Natural killer cell (primary cell): ENCODE results near the gene MUCL3. TPM values are rescaled to one million over a fixed set of nuclear protein-coding genes. Genes with fewer than 3 reads are reported as not detected.

Experiments
- ATAC-seq, 3 donors: fragments of 150-1000 bp in 2 of 3; fragments of 200-7000 bp in 1 of 3; cut with Tn5 transposase; 1 replicate in 1 of 3; 2 replicates in 2 of 3; pipeline ENCODE4 v1.10.0; 2021; ENCODE audit warnings: mild to moderate bottlenecking in 2 of 3, moderate library complexity in 2 of 3
- DNase-seq, 2 donors: peaks; one replicate each; pipeline versions ENCODE4 v3.0.0 to v3.0.0-alpha.2; 2013 to 2021; ENCODE audit warnings: mixed read lengths in 1 of 2
- H3K27ac ChIP-seq: one replicate; pipeline ENCODE4 v1.5.1; 2013; ENCODE audit warnings: mild to moderate bottlenecking, low read length
- H3K27me3 ChIP-seq: one replicate; pipeline ENCODE4 v1.6.1; 2013; ENCODE audit warnings: low read length; ENCODE audit not compliant: control insufficient read depth, insufficient read depth
- H3K36me3 ChIP-seq: one replicate; pipeline ENCODE4 v1.6.1; 2013; ENCODE audit warnings: low read length; ENCODE audit not compliant: control insufficient read depth, insufficient read depth
- H3K4me1 ChIP-seq: one replicate; pipeline ENCODE4 v1.6.1; 2013; ENCODE audit warnings: low read length; ENCODE audit not compliant: control insufficient read depth, insufficient read depth
- H3K4me3 ChIP-seq: one replicate; pipeline ENCODE4 v1.5.1; 2013; ENCODE audit warnings: low read length
- H3K9me3 ChIP-seq: one replicate; pipeline ENCODE4 v1.6.1; 2013; ENCODE audit warnings: low read length; ENCODE audit not compliant: control insufficient read depth, insufficient read depth
- H3K27ac Mint-ChIP-seq, 2 donors: one replicate each; pipeline ENCODE4 v1.8.0; 2022; ENCODE audit warnings: mild to moderate bottlenecking in 2 of 2, mixed read lengths in 2 of 2, moderate library complexity in 1 of 2
- H3K27me3 Mint-ChIP-seq, 2 donors: one replicate each; pipeline ENCODE4 v1.8.0; 2022; ENCODE audit warnings: low read depth in 2 of 2, mixed read lengths in 2 of 2
- H3K36me3 Mint-ChIP-seq: one replicate; pipeline ENCODE4 v1.8.0; 2022; ENCODE audit warnings: mixed read lengths
- H3K4me1 Mint-ChIP-seq, 2 donors: one replicate each; pipeline ENCODE4 v1.8.0; 2022; ENCODE audit warnings: mixed read lengths in 2 of 2
- H3K4me3 Mint-ChIP-seq: one replicate; pipeline ENCODE4 v1.8.0; 2022; ENCODE audit warnings: mild to moderate bottlenecking, moderate library complexity, mixed read lengths
- H3K9me3 Mint-ChIP-seq, 2 donors: one replicate each; pipeline ENCODE4 v1.8.0; 2022; ENCODE audit warnings: mixed read lengths in 2 of 2
- CTCF ChIP-seq: fragments of 200-600 bp; IDR thresholded peaks from one replicate; pipeline ENCODE4 v1.8.0; 2022; ENCODE audit warnings: antibody characterized with exemption
- WGBS: methylation state at CpG from one replicate; pipeline ENCODE4 v1.1.7; 2013; ENCODE audit warnings: missing lambda C conversion rate; ENCODE audit not compliant: insufficient coverage; 5-methylcytosine and 5-hydroxymethylcytosine counted together
- intact Hi-C: fragments of 100-400 bp; cut with micrococcal nuclease; formaldehyde crosslinking; loops from one replicate; pipeline ENCODE4 v1.14.2; 2022
- total RNA-seq, 4 donors: library from RNA; stranded (reverse); fragments of 120-200 nt in 1 of 4; gene quantifications; one replicate each; pipeline versions ENCODE4 v1.2.3 to v1.2.4, GENCODE V29; 2013 to 2022

MUCL3 gene
- total RNA-seq, 3 donors from 2014 or later (not counting 1 experiment from before 2014, with no cell fraction given), result not detected

GRCh38 chr6:30912746-30913520 lies 27.8 kb upstream of the MUCL3 start:
- H3K4me1 ChIP-seq, result peaks cover 23% of the 10 kb centered on the region
- H3K9me3 ChIP-seq, result no peaks in the 10 kb centered on the region
- over 99% methylated on average over 8 of the region's 8 CpGs for WGBS
- H3K27me3 ChIP-seq, result no peaks in the 10 kb centered on the region
- H3K36me3 ChIP-seq, result peaks cover 19% of the 10 kb centered on the region
- DNase-seq, result no peak
- Mint-ChIP-seq H3K27ac (peak overlapping the region; percentile 4 to 41), H3K4me3 (peak overlapping the region; percentile 93), H3K9me3 (no peaks in the 10 kb centered on the region), H3K27me3 (no peaks in the 10 kb centered on the region), H3K36me3 (peaks cover 6% of the 10 kb centered on the region), H3K4me1 (peaks cover 29 to 46% of the 10 kb centered on the region in 2 donors)
- ATAC-seq, result no peak
- no peak overlapping the region for H3K4me3 ChIP-seq
- no peak for TF ChIP-seq CTCF
- H3K27ac ChIP-seq, result no peak overlapping the region
- intact Hi-C loops, result loop anchor here (10.0 kb wide), 1 partner anchor 172 kb away; no protein-coding TSS in a partner anchor

GRCh38 chr6:30913721-30914075 lies 27.1 kb upstream of the MUCL3 start:
- Histone ChIP-seq H3K36me3 (peaks cover 22% of the 10 kb centered on the region), H3K27ac (no peak overlapping the region), H3K9me3 (no peaks in the 10 kb centered on the region), H3K27me3 (no peaks in the 10 kb centered on the region), H3K4me1 (peaks cover 18% of the 10 kb centered on the region), H3K4me3 (peak overlapping the region; percentile 65)
- peak overlapping the region; percentile 93 for H3K4me3 Mint-ChIP-seq
- WGBS, result 20% methylated on average over 31 of the region's 31 CpGs
- peak overlapping the region; percentile 41 to 85 for H3K27ac Mint-ChIP-seq
- intact Hi-C loops, result loop anchor here (10.0 kb wide), 1 partner anchor 171 kb away; no protein-coding TSS in a partner anchor
- no peaks in the 10 kb centered on the region for H3K9me3 Mint-ChIP-seq
- no peak for DNase-seq
- H3K36me3 Mint-ChIP-seq, result peaks cover 6% of the 10 kb centered on the region
- no peak for ATAC-seq
- H3K4me1 Mint-ChIP-seq, result peaks cover 21 to 38% of the 10 kb centered on the region in 2 donors
- TF ChIP-seq CTCF, result no peak
- no peaks in the 10 kb centered on the region for H3K27me3 Mint-ChIP-seq

GRCh38 chr6:30914076-30914853 lies 26.5 kb upstream of the MUCL3 start, which contains the start of gene VARS2:
VARS2 (plus strand) TSS chr6:30914238; CDS start chr6:30914837, 599 bp downstream.
- Histone ChIP-seq H3K9me3 (no peaks in the 10 kb centered on the region), H3K27ac (peak within 1 kb of the TSS; percentile 11), H3K36me3 (peaks cover 22% of the 10 kb centered on the region), H3K27me3 (no peaks in the 10 kb centered on the region), H3K4me1 (peaks cover 14% of the 10 kb centered on the region), H3K4me3 (peak within 1 kb of the TSS; percentile 65)
- Mint-ChIP-seq H3K9me3 (no peaks in the 10 kb centered on the region), H3K27ac (peak within 1 kb of the TSS; percentile 73 to 85), H3K36me3 (peaks cover 6% of the 10 kb centered on the region), H3K4me3 (peak within 1 kb of the TSS; percentile 93), H3K4me1 (peaks cover 16 to 33% of the 10 kb centered on the region in 2 donors), H3K27me3 (no peaks in the 10 kb centered on the region)
- DNase-seq (peak; percentile 82 to 93), ATAC-seq (peak; percentile 94 to 96 (median 96))
- intact Hi-C loops, result loop anchor here (10.0 kb wide), 1 partner anchor 171 kb away; no protein-coding TSS in a partner anchor
- no peak for TF ChIP-seq CTCF
- 1% methylated on average over 52 of the region's 52 CpGs for WGBS
